ENCODE measurements around the gene PRSS21. TPM values are rescaled to one million over a fixed set of nuclear protein-coding genes. Genes with fewer than 3 reads are reported as not detected.

The PRSS21 gene
- total RNA-seq, 1 experiment from 2014 or later = 1.5 TPM

- peak overlapping the region; percentile 96; the same call in 1 of the 2 replicates for H3K27ac Mint-ChIP-seq
- ChIA-PET CTCF (interaction anchor here (0.9 to 1.0 kb wide), 2 partner anchors 11 to 54 kb away, joined by 3 to 4 read pairs; no protein-coding TSS in a partner anchor), POLR2A (no interaction called here)
- TF ChIP-seq NFE2L1 (CRISPR knock-in tag; IDR thresholded peaks at IDR 0.05) = no peak
- no peak for TF ChIP-seq NR1H2 (CRISPR knock-in tag; IDR thresholded peaks at IDR 0.05)
- no peak for TF ChIP-seq ARID4B (CRISPR knock-in tag; IDR thresholded peaks at IDR 0.05; ENCODE audit: borderline replicate concordance)
- TF ChIP-seq FOXP4 (CRISPR knock-in tag; IDR thresholded peaks at IDR 0.05) = 0 out of 2 replicates have a peak, but pooled peaks have one; percentile 5
- TF ChIP-seq RORB (CRISPR knock-in tag; IDR thresholded peaks at IDR 0.05) = no peak
- TF ChIP-seq GRHL2 (CRISPR knock-in tag; IDR thresholded peaks at IDR 0.05; ENCODE audit: insufficient replicate concordance, severe bottlenecking) = no peak
- TF ChIP-seq FOXP1 (CRISPR knock-in tag; IDR thresholded peaks at IDR 0.05; ENCODE audit: borderline replicate concordance) = no peak
- 0 out of 2 replicates have a peak, but pooled peaks have one; percentile 31 for TF ChIP-seq KAT7 (CRISPR knock-in tag; IDR thresholded peaks at IDR 0.05; ENCODE audit: borderline replicate concordance)
- TF ChIP-seq NFYB (CRISPR knock-in tag; conservative IDR thresholded peaks at IDR 0.05; ENCODE audit: low read depth) = no peak
- H3K4me1 Mint-ChIP-seq = peaks cover 4% of the 10 kb centered on the region
- peaks cover 13% of the 10 kb centered on the region for H3K9me3 Mint-ChIP-seq
- no peak for DNase-seq (ENCODE audit: low spot score)
- H3K27me3 Mint-ChIP-seq (ENCODE audit: low read depth) = no peaks in the 10 kb centered on the region
- peak; percentile 19 for ATAC-seq
- H3K36me3 Mint-ChIP-seq = peaks cover 80% of the 10 kb centered on the region
- no peak overlapping the region for H3K4me3 Mint-ChIP-seq
These were observed 46.7 kb upstream of the PRSS21 start for GRCh38 chr16:2770057-2770951.

- ATAC-seq = no peak
- no peak for DNase-seq (ENCODE audit: low spot score)
- Mint-ChIP-seq H3K27me3 (ENCODE audit: low read depth) (no peaks in the 10 kb centered on the region), H3K27ac (peak overlapping the region; percentile 86), H3K9me3 (peaks cover under 1% of the 10 kb centered on the region), H3K4me1 (peaks cover 11% of the 10 kb centered on the region), H3K36me3 (peaks cover 66% of the 10 kb centered on the region), H3K4me3 (no peak overlapping the region)
- ChIA-PET CTCF (interaction anchor here (0.5 to 2.0 kb wide), 3 partner anchors 13 to 52 kb away, joined by 3 to 4 read pairs (median 3); partner anchors contain the start of gene PRSS21), POLR2A (interaction anchor here (1.0 kb wide), 1 partner anchor 19 kb away, joined by 4 read pairs; the partner anchor contains the start of gene SRRM2)
- TF ChIP-seq ZNF416 (CRISPR knock-in tag; IDR thresholded peaks at IDR 0.05) (peak; percentile 59; the same call in 1 of the 2 replicates), ZBTB21 (CRISPR knock-in tag; IDR thresholded peaks at IDR 0.05; ENCODE audit: borderline replicate concordance) (no peak), NFATC4 (CRISPR knock-in tag; IDR thresholded peaks at IDR 0.05) (0 out of 2 replicates have a peak, but pooled peaks have one; percentile 8), EMX1 (CRISPR knock-in tag; IDR thresholded peaks at IDR 0.05) (peak; percentile 25; the same call in 1 of the 2 replicates)
These were observed 45.3 kb upstream of the PRSS21 start for GRCh38 chr16:2771496-2772402.

Data from WTC11 (cell line).